HCT116 (cell line): ENCODE data around the gene HERC2. TPM values are rescaled to one million over a fixed set of nuclear protein-coding genes. Genes with fewer than 3 reads are reported as not detected.
"Not testable (repeated sequence)": the region's sequence is repeated elsewhere in the genome, so short reads cannot be mapped to it uniquely, and the experiment has no call there.

Experiments
- ATAC-seq: fragments of 200-7000 bp; cut with Tn5 transposase; 2 replicates; pipeline ENCODE4 v1.9.1; 2020; ENCODE audit warnings: mild to moderate bottlenecking, moderate library complexity
- BruUV-seq: library from RNA; stranded (reverse); fragments of 400-500 nt; replicated peaks from 2 replicates; lab custom pipeline; 2021; lab: Mats Ljungman, UMichigan
- CTCF ChIA-PET: fragments of 300-600 bp; sonication (Branson Sonifier 250); formaldehyde crosslinking; loops from one replicate; lab custom pipeline; 2021; ENCODE audit warnings: antibody characterized with exemption; lab: Charles Lee
- POLR2A ChIA-PET: fragments of 300-600, 350-600 bp; sonication (Branson Sonifier 250); formaldehyde crosslinking; loops from one replicate; lab custom pipeline; 2021; ENCODE audit warnings: antibody characterized with exemption; lab: Charles Lee
- RAD21 ChIA-PET, 2 experiments: fragments of 300-600 bp; sonication (Branson Sonifier 250); formaldehyde crosslinking; loops; one replicate each; lab custom pipeline; 2023; ENCODE audit warnings: low total read pairs in 2 of 2; ENCODE audit not compliant: uncharacterized antibody in 2 of 2, unreplicated experiment in 2 of 2, low non-redundant PET in 1 of 2; lab: Charles Lee
- DNase-seq: peaks from one replicate; pipeline ENCODE4 v3.0.0-alpha.2; 2010; ENCODE audit warnings: low read depth, low spot score
- H2AFZ ChIP-seq: fragments of 200-600 bp; shearing (Covaris generic), sonication (generic); 2 replicates; pipeline ENCODE4 v1.6.1; 2017; ENCODE audit warnings: low read depth, mixed run types, mixed read lengths, antibody characterized with exemption, low read length; ENCODE audit not compliant: poor library complexity, severe bottlenecking
- H3K27ac ChIP-seq: 2 replicates; pipeline ENCODE4 v1.5.1; 2012; ENCODE audit warnings: low read depth, low read length
- H3K27me3 ChIP-seq: fragments of 200-600 bp; sonication (generic); 2 replicates; pipeline ENCODE4 v1.6.1; 2016; ENCODE audit warnings: mixed run types, low read length, mixed read lengths; ENCODE audit not compliant: insufficient read depth
- H3K36me3 ChIP-seq, 2 experiments: fragments of 200-500 bp in 1 of 2; fragments of 200-600 bp in 1 of 2; sonication (Bioruptor generic) in 1 of 2; sonication (generic) in 1 of 2; 2 replicates each; pipeline versions ENCODE4 v1.5.1 to v1.6.1; 2014 to 2016; ENCODE audit warnings: low read length in 2 of 2, inconsistent platforms in 1 of 2, mixed read lengths in 1 of 2, mixed run types in 1 of 2; ENCODE audit not compliant: insufficient read depth in 2 of 2, control insufficient read depth in 1 of 2
- H3K4me1 ChIP-seq, 2 experiments: fragments of 200-600 bp in 1 of 2; sonication (generic) in 1 of 2; 2 replicates each; pipeline versions ENCODE4 v1.5.1 to v1.6.1; 2012 to 2017; ENCODE audit warnings: low read length in 2 of 2, inconsistent platforms in 1 of 2, mild to moderate bottlenecking in 1 of 2, mixed read lengths in 1 of 2, mixed run types in 1 of 2, moderate library complexity in 1 of 2; ENCODE audit not compliant: insufficient read depth in 2 of 2, control insufficient read depth in 1 of 2
- H3K4me2 ChIP-seq: fragments of 200-600 bp; sonication (generic); 2 replicates; pipeline ENCODE4 v1.6.1; 2017; ENCODE audit warnings: mixed run types, low read length, mixed read lengths
- H3K4me3 ChIP-seq, 2 experiments: fragments of 200-600 bp in 1 of 2; sonication (generic) in 1 of 2; replicated peaks in 1 of 2; 2 replicates each; pipeline ENCODE4 v1.5.1; 2011 to 2016; ENCODE audit warnings: low read length in 2 of 2, control low read depth in 1 of 2, low read depth in 1 of 2, mild to moderate bottlenecking in 1 of 2, mixed read lengths in 1 of 2, mixed run types in 1 of 2
- H3K79me2 ChIP-seq: fragments of 200-600 bp; sonication (generic); 2 replicates; pipeline ENCODE4 v1.6.1; 2017; ENCODE audit warnings: mild to moderate bottlenecking, mixed run types, low read length, moderate library complexity, mixed read lengths; ENCODE audit not compliant: insufficient read depth
- H3K9ac ChIP-seq: fragments of 200-600 bp; sonication (generic); 2 replicates; pipeline ENCODE4 v1.6.1; 2016; ENCODE audit warnings: low read length, mixed read lengths
- H3K9me2 ChIP-seq: fragments of 200-600 bp; sonication (generic), shearing (Covaris generic); 2 replicates; pipeline ENCODE4 v1.6.1; 2017; ENCODE audit warnings: mixed run types, mild to moderate bottlenecking, moderate library complexity; ENCODE audit not compliant: insufficient read depth
- H3K9me3 ChIP-seq, 2 experiments: fragments of 200-500 bp in 1 of 2; fragments of 200-600 bp in 1 of 2; sonication (Bioruptor generic) in 1 of 2; sonication (generic) in 1 of 2; 2 replicates each; pipeline ENCODE4 v1.6.1; 2014 to 2017; ENCODE audit warnings: low read length in 2 of 2, mixed read lengths in 2 of 2, inconsistent platforms in 1 of 2, low read depth in 1 of 2, mild to moderate bottlenecking in 1 of 2, mixed run types in 1 of 2, moderate library complexity in 1 of 2; ENCODE audit not compliant: control insufficient read depth in 1 of 2, insufficient read depth in 1 of 2
- H4K20me1 ChIP-seq: fragments of 200-600 bp; sonication (generic), shearing (Covaris generic); 2 replicates; pipeline ENCODE4 v1.6.1; 2017; ENCODE audit warnings: mixed run types, mild to moderate bottlenecking, moderate library complexity; ENCODE audit not compliant: insufficient read depth
- intact Hi-C: fragments of 100-400 bp; cut with micrococcal nuclease; formaldehyde crosslinking; loops from 2 replicates; pipeline ENCODE4 v1.10.0; 2022
- total RNA-seq: library from RNA; stranded (reverse); gene quantifications from one replicate; pipeline ENCODE4 v1.2.1, GENCODE V29; 2021; ENCODE audit not compliant: unreplicated experiment

Gene HERC2
- total RNA-seq, 1 experiment from 2014 or later: 55.5 TPM

DNA sequence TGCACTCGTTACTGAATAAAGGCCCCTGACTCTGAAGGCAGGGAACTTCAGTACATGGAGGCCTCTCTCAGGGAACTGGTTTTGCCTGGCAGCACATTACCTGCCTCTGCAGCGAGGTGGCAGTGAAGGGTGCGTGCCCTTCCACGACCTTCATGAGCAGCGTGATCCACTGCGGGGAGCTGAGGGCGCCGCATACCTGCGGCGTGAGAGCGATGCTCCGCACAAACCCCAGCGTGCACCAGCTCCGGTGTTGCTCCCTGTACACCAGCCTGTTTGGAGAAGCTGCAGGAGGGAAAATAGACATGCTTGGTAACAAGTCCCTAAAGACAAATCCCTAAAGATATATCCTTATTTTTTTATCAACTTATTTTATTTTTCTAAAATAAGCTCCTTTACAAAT is 106.5 kb downstream of the HERC2 start:
- H2AFZ ChIP-seq, H3K27ac ChIP-seq, H3K4me3 ChIP-seq, DNase-seq, H3K9ac ChIP-seq, H3K4me2 ChIP-seq, H4K20me1 ChIP-seq, CTCF ChIA-PET, POLR2A ChIA-PET, H3K27me3 ChIP-seq, BruUV-seq, H3K36me3 ChIP-seq, H3K9me3 ChIP-seq, H3K4me1 ChIP-seq, ATAC-seq, H3K9me2 ChIP-seq, H3K79me2 ChIP-seq, intact Hi-C loops, RAD21 ChIA-PET: not testable (repeated sequence)

DNA sequence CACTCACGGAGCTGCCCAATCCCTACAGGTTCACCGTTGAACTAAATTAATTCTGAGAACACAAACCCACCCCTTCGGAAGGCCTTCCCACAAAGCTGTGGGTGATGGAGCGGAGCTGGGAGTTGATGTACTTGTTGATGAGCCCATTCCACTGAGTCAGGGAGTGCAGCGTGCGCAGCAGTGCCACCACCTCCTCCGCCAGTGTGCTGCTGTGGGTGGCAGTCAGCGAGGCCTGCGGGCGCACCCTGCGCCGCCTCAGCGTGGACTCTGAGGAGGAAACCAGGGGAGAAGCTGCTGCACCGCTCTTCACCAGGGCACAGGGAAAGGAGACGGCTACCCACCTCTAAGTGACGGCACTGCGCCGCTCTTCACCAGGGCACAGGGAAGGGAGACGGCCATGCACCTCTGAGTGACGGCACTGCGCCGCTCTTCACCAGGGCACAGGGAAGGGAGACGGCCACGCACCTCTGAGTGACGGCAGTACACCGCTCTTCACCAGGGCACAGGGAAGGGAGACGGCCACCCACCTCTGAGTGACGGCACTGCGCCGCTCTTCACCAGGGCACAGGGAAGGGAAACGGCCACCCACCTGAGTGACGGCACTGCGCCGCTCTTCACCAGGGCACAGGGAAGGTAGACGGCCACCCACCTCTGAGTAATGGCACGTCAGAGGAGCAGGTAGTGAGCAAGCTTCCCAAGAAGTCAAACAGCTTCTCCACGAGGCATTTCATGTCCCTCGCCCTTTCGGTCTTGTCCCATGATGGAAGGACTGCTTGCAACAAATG is 107.8 kb downstream of the HERC2 start:
- H3K9me3 ChIP-seq, H3K36me3 ChIP-seq, CTCF ChIA-PET, H3K79me2 ChIP-seq, RAD21 ChIA-PET, H3K27ac ChIP-seq, H3K9ac ChIP-seq, BruUV-seq, H3K4me1 ChIP-seq, intact Hi-C loops, DNase-seq, H3K4me2 ChIP-seq, H3K27me3 ChIP-seq, ATAC-seq, H3K4me3 ChIP-seq, H4K20me1 ChIP-seq, H2AFZ ChIP-seq, H3K9me2 ChIP-seq, POLR2A ChIA-PET: not testable (repeated sequence)

DNA sequence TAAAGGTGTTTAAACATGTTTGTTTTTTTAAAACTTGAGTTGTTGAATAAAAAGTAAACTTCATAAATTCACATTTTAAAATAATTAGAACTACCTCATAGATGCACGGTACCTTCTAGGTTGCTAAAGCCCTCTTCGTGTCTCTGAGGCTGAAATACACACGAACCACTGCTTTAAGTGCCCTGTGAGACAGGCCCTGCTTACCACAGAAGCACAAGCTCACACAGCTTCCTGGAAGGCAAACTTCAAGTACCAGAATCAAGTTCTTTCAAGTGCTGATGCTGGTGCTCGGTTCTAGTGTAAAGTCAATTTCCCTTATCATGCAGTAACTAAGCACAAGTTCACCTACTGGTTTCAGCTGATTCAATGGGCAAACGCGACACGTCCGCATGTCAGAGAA is 108.6 kb downstream of the HERC2 start:
- H3K79me2 ChIP-seq, CTCF ChIA-PET, H3K4me2 ChIP-seq, POLR2A ChIA-PET, H2AFZ ChIP-seq, H3K4me3 ChIP-seq, H3K27ac ChIP-seq, H3K9me2 ChIP-seq, H3K9me3 ChIP-seq, H4K20me1 ChIP-seq, H3K27me3 ChIP-seq, ATAC-seq, H3K36me3 ChIP-seq, RAD21 ChIA-PET, H3K4me1 ChIP-seq, H3K9ac ChIP-seq, BruUV-seq, intact Hi-C loops, DNase-seq: not testable (repeated sequence)
